Liver (tissue), 9 donors: ENCODE results near the gene NCF4. TPM values are rescaled to one million over a fixed set of nuclear protein-coding genes. Genes with fewer than 3 reads are reported as not detected.

Experiments
- DNase-seq: peaks from one replicate; pipeline ENCODE4 v3.0.0-alpha.2; 2017; ENCODE audit warnings: low spot score
- H3K27ac ChIP-seq, 2 donors: one replicate each; pipeline ENCODE4 v1.7.0; 2013; ENCODE audit warnings: inconsistent platforms in 2 of 2, low read length in 2 of 2, control low read depth in 1 of 2, low read depth in 1 of 2, mild to moderate bottlenecking in 1 of 2
- H3K27me3 ChIP-seq, 4 donors: one replicate each; pipeline versions ENCODE4 v1.6.1 to v1.7.0; 2013; ENCODE audit warnings: low read length in 3 of 4, inconsistent platforms in 1 of 4, mild to moderate bottlenecking in 1 of 4, moderate library complexity in 1 of 4; ENCODE audit not compliant: control insufficient read depth in 4 of 4, insufficient read depth in 4 of 4
- H3K36me3 ChIP-seq, 4 donors: one replicate each; pipeline versions ENCODE4 v1.6.1 to v1.7.0; 2013; ENCODE audit warnings: low read length in 3 of 4, mild to moderate bottlenecking in 3 of 4, low read depth in 1 of 4, moderate library complexity in 1 of 4; ENCODE audit not compliant: control insufficient read depth in 4 of 4, insufficient read depth in 3 of 4
- H3K4me1 ChIP-seq, 4 donors: one replicate each; pipeline versions ENCODE4 v1.6.1 to v1.7.0; 2013; ENCODE audit warnings: low read length in 3 of 4, mild to moderate bottlenecking in 3 of 4, moderate library complexity in 1 of 4; ENCODE audit not compliant: control insufficient read depth in 4 of 4, insufficient read depth in 4 of 4
- H3K4me3 ChIP-seq, 3 donors: one replicate each; pipeline versions ENCODE4 v1.6.1 to v1.7.0; 2013; ENCODE audit warnings: low read length in 3 of 3, control low read depth in 1 of 3, low read depth in 1 of 3, mild to moderate bottlenecking in 1 of 3
- H3K9ac ChIP-seq, 2 donors: one replicate each; pipeline ENCODE4 v1.7.0; 2013; ENCODE audit warnings: low read length in 2 of 2, mild to moderate bottlenecking in 2 of 2, moderate library complexity in 2 of 2, control low read depth in 1 of 2, low read depth in 1 of 2
- H3K9me3 ChIP-seq, 4 donors: one replicate each; pipeline versions ENCODE4 v1.6.1 to v1.7.0; 2013; ENCODE audit warnings: low read length in 3 of 4; ENCODE audit not compliant: control insufficient read depth in 4 of 4
- EGR1 ChIP-seq, 2 donors: IDR thresholded peaks; 2 replicates each; pipeline ENCODE4 v1.6.1; 2016 to 2018; ENCODE audit warnings: antibody characterized with exemption in 2 of 2, low read depth in 2 of 2
- FOXA1 ChIP-seq: IDR thresholded peaks from 2 replicates; pipeline ENCODE4 v1.6.1; 2016; ENCODE audit warnings: antibody characterized with exemption
- HNF4A ChIP-seq, 2 donors: conservative IDR thresholded peaks; 2 replicates each; pipeline ENCODE4 v1.6.1; 2016; ENCODE audit warnings: antibody characterized with exemption in 2 of 2, mild to moderate bottlenecking in 2 of 2
- JUND ChIP-seq, 2 donors: IDR thresholded peaks; 2 replicates each; pipeline ENCODE4 v1.6.1; 2016; ENCODE audit warnings: antibody characterized with exemption in 2 of 2
- NR2F2 ChIP-seq: IDR thresholded peaks from 2 replicates; pipeline ENCODE4 v1.6.1; 2016; ENCODE audit warnings: antibody characterized with exemption
- SP1 ChIP-seq: IDR thresholded peaks from 2 replicates; pipeline ENCODE4 v1.6.1; 2018; ENCODE audit warnings: antibody characterized with exemption, mild to moderate bottlenecking
- YY1 ChIP-seq: IDR thresholded peaks from 2 replicates; pipeline ENCODE4 v1.6.1; 2016; ENCODE audit warnings: antibody characterized with exemption, mild to moderate bottlenecking
- WGBS: extraction: QIAGEN DNeasy Blood & Tissue Kit; methylation state at CpG from one replicate; pipeline ENCODE4 v1.1.7; 2013; 5-methylcytosine and 5-hydroxymethylcytosine counted together
- polyA plus RNA-seq, 2 donors: library from polyadenylated mRNA; stranded (reverse) in 1 of 2; unstranded in 1 of 2; fragments of 200-250 nt in 1 of 2; fragments of >200 nt in 1 of 2; fragmentation: Nextera tagmentation in 1 of 2; extraction: Ambion mirVana in 1 of 2; gene quantifications; one replicate each; pipeline versions ENCODE4 v1.2.1 to v1.2.3, GENCODE V29; 2013 to 2015
- total RNA-seq, 2 donors: library from RNA; depleted of rRNA; stranded (reverse); fragments of >200 nt; gene quantifications; one replicate each; pipeline ENCODE4 v1.2.3, GENCODE V29; 2014
- TF ChIP-seq, protein P1 (sequence below): IDR thresholded peaks from 2 replicates; pipeline ENCODE4 v1.6.1; 2016; ENCODE audit warnings: antibody characterized with exemption
- TF ChIP-seq, protein P2 (sequence below): IDR thresholded peaks from 2 replicates; pipeline ENCODE4 v1.6.1; 2016; ENCODE audit warnings: antibody characterized with exemption, mild to moderate bottlenecking
- TF ChIP-seq, protein P3 (sequence below): IDR thresholded peaks from 2 replicates; pipeline ENCODE4 v1.6.1; 2016; ENCODE audit warnings: antibody characterized with exemption
- TF ChIP-seq, protein P4 (sequence below): fragments of 150-350 bp; IDR thresholded peaks from 2 replicates; pipeline ENCODE4 v1.5.1; 2017; ENCODE audit warnings: improper control_type of control experiment, low read depth, low read length; ENCODE audit not compliant: missing input control
- donor health status: healthy.
- donor health status: healthy.
- donor health status: healthy.
- donor health status: healthy.
- donor health status: healthy.

The NCF4 gene
- total and polyA plus RNA-seq, 4 donors = 3.9 to 14.3 (median 5.4) TPM

DNA sequence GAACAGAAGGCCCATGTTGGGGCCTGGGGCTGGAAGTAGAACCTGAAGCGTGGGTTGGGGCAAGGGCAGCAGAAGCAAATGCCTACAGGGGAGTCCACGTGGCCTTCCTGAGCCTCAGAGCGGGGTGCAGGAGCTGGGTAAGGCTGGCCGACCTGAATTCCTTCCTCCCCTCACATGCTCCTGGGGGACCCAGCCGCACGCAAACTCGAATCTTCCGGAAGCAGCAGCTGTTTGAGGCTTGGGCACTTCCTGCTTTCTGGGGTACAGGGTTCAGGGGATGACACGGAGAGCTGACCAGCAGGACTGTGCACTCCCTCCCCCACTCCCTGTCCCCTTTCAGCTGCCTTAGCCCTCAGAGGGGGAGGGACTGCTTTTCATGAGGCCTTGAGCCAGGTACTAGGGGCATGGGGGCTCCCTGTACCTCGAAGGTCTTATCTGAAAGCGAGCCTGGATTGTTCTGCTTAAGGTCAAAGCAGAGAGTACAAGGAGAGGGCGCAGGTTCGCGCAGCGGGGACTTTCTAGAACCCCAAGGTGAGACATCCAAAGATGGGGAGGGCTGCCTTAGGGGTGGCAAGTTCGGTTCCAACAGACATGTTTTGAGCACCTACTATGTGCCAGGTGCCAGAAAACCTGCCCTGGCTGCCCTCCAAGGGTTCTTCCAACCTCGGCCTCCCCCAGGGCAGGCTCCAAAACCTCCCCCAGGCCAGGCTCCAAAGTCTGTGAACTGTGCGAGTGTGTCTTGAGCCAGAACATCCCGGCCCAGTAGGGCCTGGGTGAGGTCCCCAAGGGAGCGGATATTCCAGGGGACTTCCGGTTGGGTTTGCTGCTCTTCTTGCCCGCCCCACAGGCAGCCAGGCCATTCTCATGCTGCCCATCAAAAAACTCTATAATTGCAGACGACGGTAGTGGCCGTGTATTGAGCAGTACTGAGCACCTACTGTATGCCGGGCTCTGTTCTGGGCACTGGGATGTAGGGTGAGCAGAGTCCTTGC is 1.7 kb downstream of the NCF4 start:
- H3K36me3 ChIP-seq = no peaks in the 10 kb centered on the region
- H3K4me1 ChIP-seq = no peaks in the 10 kb centered on the region
- 77% methylated on average over 26 of the region's 26 CpGs for WGBS
- no peaks in the 10 kb centered on the region for H3K9me3 ChIP-seq
- no peak for TF ChIP-seq NR2F2
- TF ChIP-seq HNF4A (conservative IDR thresholded peaks at IDR 0.05) = no peak
- TF ChIP-seq, protein P1, sequence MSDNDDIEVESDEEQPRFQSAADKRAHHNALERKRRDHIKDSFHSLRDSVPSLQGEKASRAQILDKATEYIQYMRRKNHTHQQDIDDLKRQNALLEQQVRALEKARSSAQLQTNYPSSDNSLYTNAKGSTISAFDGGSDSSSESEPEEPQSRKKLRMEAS = no peak
- TF ChIP-seq FOXA1 = no peak
- TF ChIP-seq JUND (IDR thresholded peaks at IDR 0.05) = no peak
- no peak for TF ChIP-seq SP1
- TF ChIP-seq, protein P2, sequence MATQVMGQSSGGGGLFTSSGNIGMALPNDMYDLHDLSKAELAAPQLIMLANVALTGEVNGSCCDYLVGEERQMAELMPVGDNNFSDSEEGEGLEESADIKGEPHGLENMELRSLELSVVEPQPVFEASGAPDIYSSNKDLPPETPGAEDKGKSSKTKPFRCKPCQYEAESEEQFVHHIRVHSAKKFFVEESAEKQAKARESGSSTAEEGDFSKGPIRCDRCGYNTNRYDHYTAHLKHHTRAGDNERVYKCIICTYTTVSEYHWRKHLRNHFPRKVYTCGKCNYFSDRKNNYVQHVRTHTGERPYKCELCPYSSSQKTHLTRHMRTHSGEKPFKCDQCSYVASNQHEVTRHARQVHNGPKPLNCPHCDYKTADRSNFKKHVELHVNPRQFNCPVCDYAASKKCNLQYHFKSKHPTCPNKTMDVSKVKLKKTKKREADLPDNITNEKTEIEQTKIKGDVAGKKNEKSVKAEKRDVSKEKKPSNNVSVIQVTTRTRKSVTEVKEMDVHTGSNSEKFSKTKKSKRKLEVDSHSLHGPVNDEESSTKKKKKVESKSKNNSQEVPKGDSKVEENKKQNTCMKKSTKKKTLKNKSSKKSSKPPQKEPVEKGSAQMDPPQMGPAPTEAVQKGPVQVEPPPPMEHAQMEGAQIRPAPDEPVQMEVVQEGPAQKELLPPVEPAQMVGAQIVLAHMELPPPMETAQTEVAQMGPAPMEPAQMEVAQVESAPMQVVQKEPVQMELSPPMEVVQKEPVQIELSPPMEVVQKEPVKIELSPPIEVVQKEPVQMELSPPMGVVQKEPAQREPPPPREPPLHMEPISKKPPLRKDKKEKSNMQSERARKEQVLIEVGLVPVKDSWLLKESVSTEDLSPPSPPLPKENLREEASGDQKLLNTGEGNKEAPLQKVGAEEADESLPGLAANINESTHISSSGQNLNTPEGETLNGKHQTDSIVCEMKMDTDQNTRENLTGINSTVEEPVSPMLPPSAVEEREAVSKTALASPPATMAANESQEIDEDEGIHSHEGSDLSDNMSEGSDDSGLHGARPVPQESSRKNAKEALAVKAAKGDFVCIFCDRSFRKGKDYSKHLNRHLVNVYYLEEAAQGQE = no peak
- TF ChIP-seq YY1 = no peak
- TF ChIP-seq, protein P3, sequence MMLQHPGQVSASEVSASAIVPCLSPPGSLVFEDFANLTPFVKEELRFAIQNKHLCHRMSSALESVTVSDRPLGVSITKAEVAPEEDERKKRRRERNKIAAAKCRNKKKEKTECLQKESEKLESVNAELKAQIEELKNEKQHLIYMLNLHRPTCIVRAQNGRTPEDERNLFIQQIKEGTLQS = no peak
- H3K9ac ChIP-seq = no peak overlapping the region
- H3K27ac ChIP-seq = peak overlapping the region; percentile 33 to 56
- no peak overlapping the region for H3K4me3 ChIP-seq
- no peak for DNase-seq
- peaks cover 0 to 2% (median 0%) of the 10 kb centered on the region in 4 donors for H3K27me3 ChIP-seq

DNA sequence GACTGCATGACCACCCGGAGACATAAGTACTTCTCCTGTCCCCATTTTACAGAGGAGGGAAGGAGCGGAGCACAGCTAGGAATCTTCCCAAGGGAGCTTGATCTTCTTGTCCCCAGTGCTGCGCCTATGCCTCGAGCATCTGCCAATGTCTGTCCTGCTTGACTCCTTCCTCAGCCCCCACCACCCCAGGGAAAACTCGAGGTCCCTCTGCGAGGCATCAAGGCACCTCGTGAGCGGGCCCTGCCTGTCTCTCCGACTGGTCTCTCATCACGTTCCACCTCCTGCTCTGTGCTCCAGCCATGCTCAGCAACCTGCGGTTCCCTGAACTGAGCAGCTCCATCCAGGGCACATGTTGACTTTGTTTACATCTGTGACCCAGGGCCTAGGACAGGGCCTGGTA is 2.5 kb downstream of the NCF4 start:
- 77% methylated on average over 11 of the region's 11 CpGs for WGBS
- peaks cover 0 to 2% (median 0%) of the 10 kb centered on the region in 4 donors for H3K27me3 ChIP-seq
- no peak for DNase-seq
- H3K36me3 ChIP-seq = no peaks in the 10 kb centered on the region
- no peak overlapping the region for H3K9ac ChIP-seq
- no peak overlapping the region for H3K4me3 ChIP-seq
- TF ChIP-seq EGR1 (IDR thresholded peaks at IDR 0.05; ENCODE audit: low read depth in 2 of 2) = no peak
- TF ChIP-seq, protein P1 = no peak
- H3K27ac ChIP-seq = no peak overlapping the region
- no peaks in the 10 kb centered on the region for H3K9me3 ChIP-seq
- H3K4me1 ChIP-seq = no peaks in the 10 kb centered on the region

DNA sequence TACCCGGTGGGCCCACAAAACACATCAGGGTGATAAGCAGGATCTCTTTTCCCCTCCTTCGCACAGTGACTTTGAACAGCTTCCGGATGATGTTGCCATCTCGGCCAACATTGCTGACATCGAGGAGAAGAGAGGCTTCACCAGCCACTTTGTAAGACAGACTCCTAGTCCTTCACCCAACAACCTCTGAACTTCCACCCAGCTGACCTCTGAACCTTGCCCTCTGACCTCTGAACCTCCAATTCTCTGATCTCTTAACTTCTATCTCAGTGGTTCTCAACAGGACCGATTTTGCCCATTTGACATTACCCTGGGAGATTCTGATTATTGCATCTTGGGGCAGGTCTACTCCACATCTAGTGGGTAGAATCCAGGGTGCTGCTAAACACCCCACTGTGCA is 3.2 kb downstream of the NCF4 start:
- Histone ChIP-seq H3K4me1 (no peaks in the 10 kb centered on the region), H3K27me3 (peaks cover 0 to 2% (median 0%) of the 10 kb centered on the region in 4 donors), H3K9ac (no peak overlapping the region), H3K36me3 (no peaks in the 10 kb centered on the region), H3K27ac (no peak overlapping the region), H3K9me3 (no peaks in the 10 kb centered on the region), H3K4me3 (no peak overlapping the region)
- DNase-seq = no peak
- TF ChIP-seq YY1 = no peak
- TF ChIP-seq EGR1 (IDR thresholded peaks at IDR 0.05; ENCODE audit: low read depth in 2 of 2) = no peak
- no peak for TF ChIP-seq HNF4A (conservative IDR thresholded peaks at IDR 0.05)
- TF ChIP-seq NR2F2 = peak; percentile 24
- TF ChIP-seq, protein P2 = no peak
- TF ChIP-seq, protein P4, sequence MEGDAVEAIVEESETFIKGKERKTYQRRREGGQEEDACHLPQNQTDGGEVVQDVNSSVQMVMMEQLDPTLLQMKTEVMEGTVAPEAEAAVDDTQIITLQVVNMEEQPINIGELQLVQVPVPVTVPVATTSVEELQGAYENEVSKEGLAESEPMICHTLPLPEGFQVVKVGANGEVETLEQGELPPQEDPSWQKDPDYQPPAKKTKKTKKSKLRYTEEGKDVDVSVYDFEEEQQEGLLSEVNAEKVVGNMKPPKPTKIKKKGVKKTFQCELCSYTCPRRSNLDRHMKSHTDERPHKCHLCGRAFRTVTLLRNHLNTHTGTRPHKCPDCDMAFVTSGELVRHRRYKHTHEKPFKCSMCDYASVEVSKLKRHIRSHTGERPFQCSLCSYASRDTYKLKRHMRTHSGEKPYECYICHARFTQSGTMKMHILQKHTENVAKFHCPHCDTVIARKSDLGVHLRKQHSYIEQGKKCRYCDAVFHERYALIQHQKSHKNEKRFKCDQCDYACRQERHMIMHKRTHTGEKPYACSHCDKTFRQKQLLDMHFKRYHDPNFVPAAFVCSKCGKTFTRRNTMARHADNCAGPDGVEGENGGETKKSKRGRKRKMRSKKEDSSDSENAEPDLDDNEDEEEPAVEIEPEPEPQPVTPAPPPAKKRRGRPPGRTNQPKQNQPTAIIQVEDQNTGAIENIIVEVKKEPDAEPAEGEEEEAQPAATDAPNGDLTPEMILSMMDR = no peak
- WGBS = 81% methylated on average over 6 of the region's 6 CpGs
